Measurements from ENCODE around the gene WWOX. TPM values are rescaled to one million over a fixed set of nuclear protein-coding genes. Genes with fewer than 3 reads are reported as not detected.

WWOX gene
- total RNA-seq, 6 donors from 2014 or later: 18.7 to 167 (median 31.0) TPM

DNA sequence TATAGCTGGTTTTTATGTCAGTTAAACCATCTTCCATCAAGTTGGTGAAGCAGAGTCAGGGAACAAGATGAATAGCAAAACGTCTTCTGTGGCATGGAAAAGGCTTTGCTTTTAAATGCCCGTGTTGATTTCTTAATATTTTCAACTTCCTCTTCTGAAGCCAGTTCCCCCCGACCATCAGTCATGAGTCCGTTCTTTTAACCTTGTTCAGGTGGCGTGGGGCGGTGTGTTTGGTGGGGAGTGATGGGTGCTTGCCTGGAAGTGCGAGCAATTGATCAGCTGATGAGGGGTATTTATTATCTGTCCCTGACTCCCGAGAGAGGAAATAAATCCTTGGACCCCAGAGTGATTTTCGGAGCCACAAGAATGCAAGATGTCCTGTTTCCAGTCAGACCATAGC lies 147.1 kb downstream of the WWOX start:
- Histone ChIP-seq H3K4me3 (no peak overlapping the region), H3K27ac (no peak overlapping the region), H3K36me3 (no peaks in the 10 kb centered on the region), H3K4me1 (peaks cover 0 to 3% (median 1%) of the 10 kb centered on the region in 4 donors), H3K9me3 (no peaks in the 10 kb centered on the region), H3K27me3 (no peaks in the 10 kb centered on the region)
- ATAC-seq (ENCODE audit: low FRiP score in 2 of 2): no peak
- 54 to 65% methylated on average over 9 of the region's 9 CpGs for WGBS, 2 donors
- TF ChIP-seq POLR2AphosphoS5 (IDR thresholded peaks at IDR 0.05) (no peak), EP300 (IDR thresholded peaks at IDR 0.05) (no peak)
- no peak for DNase-seq

DNA sequence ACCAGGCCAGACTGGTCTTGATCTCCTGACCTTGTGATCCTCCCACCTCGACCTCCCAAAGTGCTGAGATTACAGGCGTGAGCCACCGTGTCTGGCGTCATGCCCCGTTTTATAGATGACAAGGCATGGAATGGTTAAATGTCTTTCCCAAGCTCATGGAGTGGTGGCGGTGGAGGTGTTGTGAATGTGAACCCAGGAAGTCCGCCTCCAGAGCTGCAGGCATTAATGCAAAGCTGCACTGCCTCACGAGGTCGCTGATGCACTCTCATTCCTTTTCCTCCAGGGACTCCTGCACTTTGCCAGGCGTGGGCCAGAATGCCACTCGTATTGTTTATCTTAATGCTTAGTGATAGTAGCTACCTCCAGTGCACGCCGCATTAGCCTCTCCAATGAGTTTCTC lies 149.6 kb downstream of the WWOX start:
- ATAC-seq (ENCODE audit: low FRiP score in 2 of 2) (peak in 1 of 2 donors; percentile 47), DNase-seq (peak in 1 of 2 donors; percentile 57)
- Histone ChIP-seq H3K27me3 (no peaks in the 10 kb centered on the region), H3K4me1 (no peaks in the 10 kb centered on the region), H3K36me3 (no peaks in the 10 kb centered on the region), H3K27ac (no peak overlapping the region), H3K4me3 (no peak overlapping the region), H3K9me3 (no peaks in the 10 kb centered on the region)
- no peak for TF ChIP-seq EP300 (IDR thresholded peaks at IDR 0.05)
- no peak for TF ChIP-seq POLR2AphosphoS5 (IDR thresholded peaks at IDR 0.05)
- TF ChIP-seq, protein P1, sequence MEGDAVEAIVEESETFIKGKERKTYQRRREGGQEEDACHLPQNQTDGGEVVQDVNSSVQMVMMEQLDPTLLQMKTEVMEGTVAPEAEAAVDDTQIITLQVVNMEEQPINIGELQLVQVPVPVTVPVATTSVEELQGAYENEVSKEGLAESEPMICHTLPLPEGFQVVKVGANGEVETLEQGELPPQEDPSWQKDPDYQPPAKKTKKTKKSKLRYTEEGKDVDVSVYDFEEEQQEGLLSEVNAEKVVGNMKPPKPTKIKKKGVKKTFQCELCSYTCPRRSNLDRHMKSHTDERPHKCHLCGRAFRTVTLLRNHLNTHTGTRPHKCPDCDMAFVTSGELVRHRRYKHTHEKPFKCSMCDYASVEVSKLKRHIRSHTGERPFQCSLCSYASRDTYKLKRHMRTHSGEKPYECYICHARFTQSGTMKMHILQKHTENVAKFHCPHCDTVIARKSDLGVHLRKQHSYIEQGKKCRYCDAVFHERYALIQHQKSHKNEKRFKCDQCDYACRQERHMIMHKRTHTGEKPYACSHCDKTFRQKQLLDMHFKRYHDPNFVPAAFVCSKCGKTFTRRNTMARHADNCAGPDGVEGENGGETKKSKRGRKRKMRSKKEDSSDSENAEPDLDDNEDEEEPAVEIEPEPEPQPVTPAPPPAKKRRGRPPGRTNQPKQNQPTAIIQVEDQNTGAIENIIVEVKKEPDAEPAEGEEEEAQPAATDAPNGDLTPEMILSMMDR (IDR thresholded peaks at IDR 0.05): peak in 2 of 6 experiments; percentile 18 to 37
- TF ChIP-seq POLR2A (IDR thresholded peaks at IDR 0.05): no peak
- WGBS, 2 donors: 73 to 81% methylated on average over 13 of the region's 13 CpGs

DNA sequence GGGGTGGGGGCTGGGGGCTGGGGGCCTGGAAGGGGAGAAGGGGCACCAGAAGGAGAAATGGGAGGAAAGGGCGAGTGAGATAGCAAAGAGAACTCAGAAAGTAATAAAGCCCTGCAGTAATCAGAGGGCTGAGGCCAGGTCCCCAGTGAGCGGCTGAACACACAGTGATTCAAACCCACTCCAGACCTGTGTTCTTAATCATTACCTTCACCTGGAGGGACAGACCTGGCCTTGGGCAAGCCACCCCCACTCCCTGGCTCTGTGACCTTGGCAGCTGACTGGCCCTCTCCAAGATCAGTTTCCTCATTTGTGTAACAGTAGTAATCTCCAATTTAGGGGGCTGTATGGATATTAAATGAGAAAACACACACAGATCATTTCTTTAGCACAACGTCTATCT lies 150.4 kb downstream of the WWOX start:
- no peak for TF ChIP-seq EP300 (IDR thresholded peaks at IDR 0.05)
- TF ChIP-seq, protein P1 (IDR thresholded peaks at IDR 0.05): no peak
- TF ChIP-seq POLR2A (IDR thresholded peaks at IDR 0.05): no peak
- TF ChIP-seq POLR2AphosphoS5 (IDR thresholded peaks at IDR 0.05): no peak
- DNase-seq: no peak
- Histone ChIP-seq H3K9me3 (no peaks in the 10 kb centered on the region), H3K27ac (no peak overlapping the region), H3K4me3 (no peak overlapping the region), H3K36me3 (no peaks in the 10 kb centered on the region), H3K27me3 (no peaks in the 10 kb centered on the region), H3K4me1 (no peaks in the 10 kb centered on the region)
- ATAC-seq (ENCODE audit: low FRiP score in 2 of 2): no peak
- 88 to 95% methylated on average over 3 of the region's 3 CpGs for WGBS, 2 donors

DNA sequence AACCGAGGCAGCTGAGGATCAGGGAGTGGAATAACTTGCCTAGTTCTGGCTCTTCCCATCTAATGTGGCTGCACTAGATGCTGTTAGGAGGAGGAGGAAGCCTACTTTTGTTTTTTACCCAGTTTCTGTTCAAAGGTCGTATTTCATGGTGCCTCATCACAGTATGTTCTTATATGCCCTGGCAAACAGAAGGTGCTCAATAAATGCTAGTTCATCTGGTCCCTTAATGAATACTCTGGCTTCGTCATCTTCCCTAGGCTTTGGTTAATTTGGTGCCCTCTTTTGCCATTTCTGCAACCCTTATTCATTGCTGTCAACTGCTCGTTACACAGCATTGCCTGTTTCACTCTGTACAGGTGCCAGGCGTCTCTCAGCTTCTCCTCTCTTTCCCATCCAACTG lies 151.7 kb downstream of the WWOX start:
- Histone ChIP-seq H3K27ac (no peak overlapping the region), H3K36me3 (no peaks in the 10 kb centered on the region), H3K4me1 (no peaks in the 10 kb centered on the region), H3K9me3 (no peaks in the 10 kb centered on the region), H3K27me3 (no peaks in the 10 kb centered on the region), H3K4me3 (no peak overlapping the region)
- ATAC-seq (ENCODE audit: low FRiP score in 2 of 2) (no peak), DNase-seq (no peak)
- TF ChIP-seq, protein P1 (IDR thresholded peaks at IDR 0.05): no peak
- TF ChIP-seq POLR2AphosphoS5 (IDR thresholded peaks at IDR 0.05) (no peak), EP300 (IDR thresholded peaks at IDR 0.05) (no peak), POLR2A (IDR thresholded peaks at IDR 0.05) (no peak)
- 95 to 96% methylated on average over 5 of the region's 5 CpGs for WGBS, 2 donors

DNA sequence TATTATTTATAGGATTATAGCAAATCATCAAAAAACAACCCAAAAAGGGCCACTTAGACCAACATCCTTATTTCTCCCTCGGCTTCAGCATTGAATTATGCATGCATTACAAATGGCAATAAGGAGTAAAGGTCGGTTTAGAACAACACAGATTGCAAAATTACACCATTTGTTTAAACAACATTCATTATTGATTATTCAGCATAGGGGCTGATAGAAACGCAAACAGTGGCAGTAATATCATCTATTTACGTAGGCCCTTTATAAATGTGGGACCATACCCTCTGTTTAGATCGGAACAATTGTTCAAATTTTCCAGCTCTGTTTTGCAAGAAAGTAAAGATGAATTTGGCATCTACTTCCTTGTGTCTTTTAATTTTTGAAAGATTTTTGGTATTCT lies 153.3 kb downstream of the WWOX start:
- DNase-seq: no peak
- Histone ChIP-seq H3K4me1 (no peaks in the 10 kb centered on the region), H3K36me3 (no peaks in the 10 kb centered on the region), H3K4me3 (no peak overlapping the region), H3K27me3 (no peaks in the 10 kb centered on the region), H3K9me3 (no peaks in the 10 kb centered on the region), H3K27ac (no peak overlapping the region)
- TF ChIP-seq POLR2AphosphoS5 (IDR thresholded peaks at IDR 0.05): no peak
- TF ChIP-seq, protein P1 (IDR thresholded peaks at IDR 0.05): no peak
- TF ChIP-seq EP300 (IDR thresholded peaks at IDR 0.05): no peak
- ATAC-seq (ENCODE audit: low FRiP score in 2 of 2): no peak
- 92 to 97% methylated on average over 5 of the region's 5 CpGs for WGBS, 2 donors
